Left cardiac atrium (tissue), 4 donors: Measurements from ENCODE around the gene DAW1. TPM values are rescaled to one million over a fixed set of nuclear protein-coding genes. Genes with fewer than 3 reads are reported as not detected.
A peak's percentile ranks its signal among the peaks of the same experiment; 100 is the strongest.
"Not testable (repeated sequence)": the region's sequence is repeated elsewhere in the genome, so short reads cannot be mapped to it uniquely, and the experiment has no call there.

Source experiments
- ATAC-seq, 2 donors: fragments of 200-7000 bp; cut with Tn5 transposase; one replicate each; pipeline ENCODE4 v1.9.1; 2020; ENCODE audit warnings: mild to moderate bottlenecking in 2 of 2, moderate library complexity in 2 of 2
- DNase-seq: peaks from one replicate; pipeline ENCODE4 v3.0.0-alpha.2; 2020
- intact Hi-C, 2 donors: fragments of 100-400 bp; cut with DNase I; formaldehyde crosslinking; loops; one replicate each; pipeline versions ENCODE4 v1.14.1 to v1.15.1; 2022 to 2023
- total RNA-seq, 2 donors: library from RNA; stranded (reverse); fragmentation: NEBNext Ultra II Directional; extraction: Animal tissue kit (Norgen Biotek cat#: 25700); gene quantifications; one replicate each; pipeline ENCODE4 v1.2.1, GENCODE V29; 2021
- donor health status: DM: no; HTN: yes; CAD: no.
- donor health status: DM: no; HTN: yes; CAD: no; lungs with severe emphysema.
- donor health status: DM: yes; HTN: yes; CAD: no.
- donor health status: Dilated cardiomyopathy.

Gene DAW1
- total RNA-seq, 2 donors from 2014 or later: 0.21 to 0.65 TPM

- intact Hi-C loops: loop anchor here in 1 of 2 donors (10.0 kb wide), 1 partner anchor 1384 kb away; the partner anchor contains the start of gene PID1
- peak; percentile 50 to 67 for ATAC-seq
- no peak for DNase-seq
Measured at GRCh38 chr2:227890495-227891079, 19.2 kb downstream of the DAW1 start.

GRCh38 chr2:227891673-227892072 lies 20.2 kb downstream of the DAW1 start:
- intact Hi-C loops: loop anchor here in 1 of 2 donors (10.0 kb wide), 1 partner anchor 1383 kb away; the partner anchor contains the start of gene PID1
- no peak for ATAC-seq
- DNase-seq: no peak

- ATAC-seq (no peak), DNase-seq (no peak)
- intact Hi-C loops: no loop called here
Measured at GRCh38 chr2:227903381-227903780, 31.9 kb downstream of the DAW1 start.

- no peak for ATAC-seq
- intact Hi-C loops: no loop called here
- DNase-seq: no peak
Measured at GRCh38 chr2:227906991-227907390, 35.6 kb downstream of the DAW1 start.

GRCh38 chr2:227908266-227909054 lies 37.0 kb downstream of the DAW1 start:
- no peak for ATAC-seq
- intact Hi-C loops: no loop called here
- DNase-seq: no peak

GRCh38 chr2:227914362-227914761 lies 42.9 kb downstream of the DAW1 start:
- intact Hi-C loops: no loop called here
- DNase-seq (no peak), ATAC-seq (no peak)

- ATAC-seq: no peak
- DNase-seq: no peak
- intact Hi-C loops: no loop called here
Measured at GRCh38 chr2:227921648-227922047, 50.2 kb downstream of the DAW1 start.

- no peak for ATAC-seq
Measured at GRCh38 chr2:227932001-227932400, 60.6 kb downstream of the DAW1 start.

GRCh38 chr2:227932403-227932802 lies 61.0 kb downstream of the DAW1 start:
- intact Hi-C loops: no loop called here
- ATAC-seq (no peak), DNase-seq (no peak)

More at GRCh38 chr2:227932001-227932400, 60.6 kb downstream of the DAW1 start:
- DNase-seq: no peak
- intact Hi-C loops: no loop called here

- no peak for DNase-seq
- intact Hi-C loops: no loop called here
- ATAC-seq: no peak
Measured at GRCh38 chr2:227933884-227934283, 62.5 kb downstream of the DAW1 start.

GRCh38 chr2:227936249-227936648 lies 64.8 kb downstream of the DAW1 start:
- intact Hi-C loops, ATAC-seq, DNase-seq: not testable (repeated sequence)

- no peak for DNase-seq
- intact Hi-C loops: no loop called here
- ATAC-seq: peak in 1 of 2 donors; percentile 50
Measured at GRCh38 chr2:227939271-227940027, 68.0 kb downstream of the DAW1 start.

- peak in 1 of 2 donors; percentile 79 for ATAC-seq
- no peak for DNase-seq
- intact Hi-C loops: no loop called here
Measured at GRCh38 chr2:227942021-227942420, 70.6 kb downstream of the DAW1 start.

- intact Hi-C loops: no loop called here
- no peak for DNase-seq
- no peak for ATAC-seq
Measured at GRCh38 chr2:227942965-227943364, 71.5 kb downstream of the DAW1 start.

GRCh38 chr2:227960317-227960716 lies 88.9 kb downstream of the DAW1 start:
- DNase-seq (no peak), ATAC-seq (no peak)
- intact Hi-C loops: no loop called here

- intact Hi-C loops: no loop called here
- no peak for ATAC-seq
Measured at GRCh38 chr2:227971619-227972230, 100.3 kb downstream of the DAW1 start.

GRCh38 chr2:227973241-227973640 lies 101.8 kb downstream of the DAW1 start:
- no peak for DNase-seq
- intact Hi-C loops: no loop called here
- no peak for ATAC-seq

More at GRCh38 chr2:227971619-227972230, 100.3 kb downstream of the DAW1 start:
- no peak for DNase-seq
